Stimulated activated naive CD4-positive, alpha-beta T cell (primary cell): ENCODE measurements around the gene MYO18A.

Experiments
- DNase-seq, 6 experiments: peaks; one replicate each; lab custom pipeline; 2025; lab: John Stamatoyannopoulos, UW

MYO18A gene

GRCh38 chr17:29050176-29050575, 130.0 kb downstream of the MYO18A start:
- no peak for DNase-seq

GRCh38 chr17:29049541-29050145, 130.6 kb downstream of the MYO18A start:
- DNase-seq = no peak

- no peak for DNase-seq
Observed at GRCh38 chr17:29048440-29049368, 131.5 kb downstream of the MYO18A start.

- no peak for DNase-seq
Observed at GRCh38 chr17:29046473-29046839, 133.7 kb downstream of the MYO18A start.

- no peak for DNase-seq
Observed at GRCh38 chr17:29045734-29046472, 134.3 kb downstream of the MYO18A start.

GRCh38 chr17:29045026-29045425, 135.2 kb downstream of the MYO18A start:
- no peak for DNase-seq

- no peak for DNase-seq
Observed at GRCh38 chr17:29043539-29044145, 136.6 kb downstream of the MYO18A start.

GRCh38 chr17:29042679-29043538, 137.3 kb downstream of the MYO18A start, which contains the start of gene PIPOX:
PIPOX (plus strand) TSS chr17:29043141; CDS start chr17:29043226, 85 bp downstream.
- no peak for DNase-seq

- DNase-seq = no peak
Observed at GRCh38 chr17:29042026-29042678, 138.0 kb downstream of the MYO18A start.

GRCh38 chr17:29041571-29041970, 138.6 kb downstream of the MYO18A start:
- DNase-seq = no peak

GRCh38 chr17:29041091-29041490, 139.1 kb downstream of the MYO18A start:
- no peak for DNase-seq

- no peak for DNase-seq
Observed at GRCh38 chr17:29039764-29040598, 140.2 kb downstream of the MYO18A start.

GRCh38 chr17:29038085-29038795, 142.0 kb downstream of the MYO18A start:
- no peak for DNase-seq

GRCh38 chr17:29037739-29038084, 142.5 kb downstream of the MYO18A start:
- DNase-seq = no peak

GRCh38 chr17:29036584-29036983, 143.6 kb downstream of the MYO18A start:
- DNase-seq = no peak

- DNase-seq = no peak
Observed at GRCh38 chr17:29034510-29034909, 145.7 kb downstream of the MYO18A start.

- no peak for DNase-seq
Observed at GRCh38 chr17:29032857-29033197, 147.4 kb downstream of the MYO18A start.

- DNase-seq = no peak
Observed at GRCh38 chr17:29032013-29032856, 148.0 kb downstream of the MYO18A start.
